Left renal pelvis (tissue), 4 donors: ENCODE measurements around the gene KMT2C. TPM values are rescaled to one million over a fixed set of nuclear protein-coding genes. Genes with fewer than 3 reads are reported as not detected.
"Not testable (repeated sequence)": the region's sequence is repeated elsewhere in the genome, so short reads cannot be mapped to it uniquely, and the experiment has no call there.

Experiments
- DNase-seq, 4 donors: peaks; one replicate each; pipeline ENCODE4 v3.0.0-alpha.2; 2013; ENCODE audit warnings: low read depth in 4 of 4, low spot score in 3 of 4
- polyA plus RNA-seq, 4 donors: library from polyadenylated mRNA; unstranded; fragments of 120-200 nt; gene quantifications; one replicate each; pipeline ENCODE4 v1.2.1, GENCODE V29; 2013; ENCODE audit not compliant: insufficient read length in 4 of 4

The KMT2C gene
- polyA plus RNA-seq, 4 donors, result 35.9 to 40.9 (median 37.7) TPM

- no peak for DNase-seq
Measured at GRCh38 chr7:152406491-152406890, 29.3 kb downstream of the KMT2C start.

GRCh38 chr7:152406030-152406429 lies 29.8 kb downstream of the KMT2C start:
- not testable (repeated sequence) for DNase-seq

- no peak for DNase-seq
Measured at GRCh38 chr7:152403726-152404125, 32.1 kb downstream of the KMT2C start.

GRCh38 chr7:152402384-152403250 lies 33.2 kb downstream of the KMT2C start:
- no peak for DNase-seq

GRCh38 chr7:152399344-152399743 lies 36.5 kb downstream of the KMT2C start:
- no peak for DNase-seq

GRCh38 chr7:152395112-152395511 lies 40.7 kb downstream of the KMT2C start:
- no peak for DNase-seq

GRCh38 chr7:152394214-152394613 lies 41.6 kb downstream of the KMT2C start:
- peak in 3 of 4 donors; percentile 10 to 24 (median 22) for DNase-seq

GRCh38 chr7:152392254-152392653 lies 43.5 kb downstream of the KMT2C start:
- no peak for DNase-seq

- DNase-seq, result not testable (repeated sequence)
Measured at GRCh38 chr7:152386136-152386764, 49.6 kb downstream of the KMT2C start.

- not testable (repeated sequence) for DNase-seq
Measured at GRCh38 chr7:152384235-152385200, 51.3 kb downstream of the KMT2C start.

GRCh38 chr7:152383341-152384234 lies 52.2 kb downstream of the KMT2C start:
- no peak for DNase-seq

GRCh38 chr7:152382244-152382643 lies 53.6 kb downstream of the KMT2C start:
- DNase-seq, result no peak

- not testable (repeated sequence) for DNase-seq
Measured at GRCh38 chr7:152380931-152381578, 54.7 kb downstream of the KMT2C start.

GRCh38 chr7:152378497-152378896 lies 57.3 kb downstream of the KMT2C start:
- DNase-seq, result not testable (repeated sequence)

- DNase-seq, result not testable (repeated sequence)
Measured at GRCh38 chr7:152376716-152377484, 58.9 kb downstream of the KMT2C start.

- no peak for DNase-seq
Measured at GRCh38 chr7:152370297-152370696, 65.5 kb downstream of the KMT2C start.

GRCh38 chr7:152369518-152369917 lies 66.3 kb downstream of the KMT2C start:
- DNase-seq, result no peak

- DNase-seq, result no peak
Measured at GRCh38 chr7:152367170-152367569, 68.6 kb downstream of the KMT2C start.
